ACHN (cell line): Measurements from ENCODE around the gene C19orf81.
A peak's percentile ranks its signal among the peaks of the same experiment; 100 is the strongest.

Experiments used
- DNase-seq: peaks from one replicate; pipeline ENCODE4 v3.0.0-alpha.2; 2015
- in situ Hi-C: cut with HindIII; loops from 2 replicates; pipeline ENCODE4 v1.10.0; 2017; ENCODE audit warnings: low sequenced_read_pairs, low pct_ligation_motif_present, low pct_unique_long_range_greater_than_20kb

The C19orf81 gene

DNA sequence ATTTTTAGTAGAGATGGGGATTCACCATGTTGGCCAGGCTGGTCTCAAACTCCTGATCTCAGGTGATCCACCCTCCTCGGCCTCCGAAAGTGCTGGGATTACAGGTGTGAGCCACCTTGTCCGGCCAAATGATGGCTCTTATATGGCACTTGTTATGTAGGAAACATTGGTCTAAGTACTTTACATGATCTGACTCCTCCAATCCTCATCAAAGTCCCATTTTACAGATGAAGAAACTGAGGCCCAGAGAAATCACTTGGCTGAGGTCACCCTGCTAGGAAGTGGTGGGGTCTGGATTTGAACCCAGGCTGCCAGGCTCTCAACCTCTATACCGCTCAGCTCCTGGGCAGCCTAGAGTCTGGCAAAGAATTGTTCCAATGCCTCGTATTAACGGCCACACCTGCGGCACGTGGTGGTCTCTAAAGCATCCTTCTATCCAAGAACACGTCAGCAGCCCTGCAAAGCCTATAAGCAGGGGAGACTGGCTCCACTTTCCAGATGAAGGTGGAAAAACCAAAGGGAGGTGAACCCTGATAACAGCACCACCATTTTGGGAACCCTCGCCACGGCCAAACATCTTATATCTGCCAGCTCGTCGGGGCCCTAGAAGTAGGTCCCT, 52.2 kb downstream of the C19orf81 start:
- in situ Hi-C loops = no loop called here
- DNase-seq = no peak

DNA sequence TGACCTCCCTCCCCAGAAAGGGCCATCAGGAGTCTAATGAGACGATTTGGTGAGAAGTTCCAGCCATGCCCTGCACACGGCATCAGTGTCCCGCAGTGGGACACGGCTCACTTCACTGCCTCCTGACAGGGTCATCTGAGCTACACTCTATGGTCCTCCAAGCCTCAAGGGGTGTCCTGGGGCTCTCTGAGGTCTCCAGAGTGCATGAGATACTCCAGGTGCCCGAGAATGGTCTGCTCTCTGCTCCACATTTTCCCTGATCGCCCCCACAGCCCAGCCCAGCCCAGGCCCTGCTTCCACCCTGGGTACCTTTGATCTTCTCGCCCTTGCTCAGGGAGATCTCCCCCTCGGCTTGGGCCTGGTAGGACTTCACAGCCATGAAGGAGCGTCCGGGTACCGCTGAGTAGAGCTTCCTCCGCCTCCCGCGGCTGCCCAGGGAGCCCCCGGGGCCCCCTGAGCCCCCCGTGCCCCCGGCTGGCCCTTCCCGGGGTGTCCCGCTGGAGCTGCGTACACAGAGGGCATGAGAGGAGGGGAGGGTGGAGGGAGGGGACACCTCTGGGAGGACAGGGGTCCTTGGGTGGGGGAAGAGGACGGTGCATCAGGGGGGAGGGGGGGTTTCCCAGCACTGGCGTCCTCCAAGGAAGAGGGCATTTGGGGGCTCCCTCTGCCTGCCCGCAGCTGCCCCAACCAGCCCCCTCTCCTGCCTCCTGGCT, 53.1 kb downstream of the C19orf81 start:
- no peak for DNase-seq
- in situ Hi-C loops = no loop called here

DNA sequence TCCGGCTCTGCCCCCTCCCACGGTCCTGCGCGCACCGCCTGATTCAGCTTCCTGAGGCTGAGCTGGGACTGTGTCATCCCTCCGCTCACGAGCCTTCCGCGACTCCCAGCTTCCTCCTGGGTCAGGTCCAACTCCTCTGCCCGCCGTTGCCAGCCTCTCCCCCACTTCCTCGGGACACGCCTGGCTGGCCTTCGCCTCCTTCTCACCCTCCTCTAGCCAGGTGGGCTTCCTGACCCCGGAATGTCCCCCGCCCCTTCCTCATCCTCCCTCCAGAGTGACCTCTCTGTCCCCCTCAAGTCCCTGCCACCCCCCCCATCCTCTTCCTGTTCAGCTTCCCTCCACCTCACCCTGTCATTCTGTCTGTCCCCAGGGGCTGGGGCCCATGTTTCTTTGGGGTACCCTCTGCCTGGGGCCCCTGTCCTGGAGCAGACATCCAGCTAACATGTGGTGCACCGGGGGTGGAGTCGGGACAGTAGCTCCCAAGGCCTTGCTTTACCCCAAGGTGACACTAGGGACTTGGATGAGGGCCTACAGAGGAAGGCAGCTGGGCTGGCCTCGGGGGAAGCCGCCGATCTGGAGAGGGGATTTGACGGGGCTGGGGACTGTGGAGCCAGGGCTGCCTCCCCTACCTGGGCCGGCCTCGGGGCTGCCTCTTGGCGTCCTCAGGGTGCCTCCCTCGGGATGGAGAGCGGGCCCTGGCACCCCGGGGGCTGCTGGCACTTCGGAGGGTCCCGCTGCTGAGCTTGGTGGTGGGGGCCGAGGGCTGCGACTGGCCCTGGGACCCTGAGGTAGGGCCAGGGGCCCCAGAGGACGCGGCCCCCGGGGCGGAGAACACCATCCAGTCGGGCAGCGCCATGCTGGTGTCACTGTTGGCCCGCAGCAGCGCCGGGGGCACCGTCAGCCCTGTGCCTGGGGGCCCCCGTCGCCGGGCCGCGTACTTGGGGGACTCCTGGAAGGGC, 53.9 kb downstream of the C19orf81 start:
- in situ Hi-C loops = no loop called here
- peak; percentile 59 for DNase-seq

DNA sequence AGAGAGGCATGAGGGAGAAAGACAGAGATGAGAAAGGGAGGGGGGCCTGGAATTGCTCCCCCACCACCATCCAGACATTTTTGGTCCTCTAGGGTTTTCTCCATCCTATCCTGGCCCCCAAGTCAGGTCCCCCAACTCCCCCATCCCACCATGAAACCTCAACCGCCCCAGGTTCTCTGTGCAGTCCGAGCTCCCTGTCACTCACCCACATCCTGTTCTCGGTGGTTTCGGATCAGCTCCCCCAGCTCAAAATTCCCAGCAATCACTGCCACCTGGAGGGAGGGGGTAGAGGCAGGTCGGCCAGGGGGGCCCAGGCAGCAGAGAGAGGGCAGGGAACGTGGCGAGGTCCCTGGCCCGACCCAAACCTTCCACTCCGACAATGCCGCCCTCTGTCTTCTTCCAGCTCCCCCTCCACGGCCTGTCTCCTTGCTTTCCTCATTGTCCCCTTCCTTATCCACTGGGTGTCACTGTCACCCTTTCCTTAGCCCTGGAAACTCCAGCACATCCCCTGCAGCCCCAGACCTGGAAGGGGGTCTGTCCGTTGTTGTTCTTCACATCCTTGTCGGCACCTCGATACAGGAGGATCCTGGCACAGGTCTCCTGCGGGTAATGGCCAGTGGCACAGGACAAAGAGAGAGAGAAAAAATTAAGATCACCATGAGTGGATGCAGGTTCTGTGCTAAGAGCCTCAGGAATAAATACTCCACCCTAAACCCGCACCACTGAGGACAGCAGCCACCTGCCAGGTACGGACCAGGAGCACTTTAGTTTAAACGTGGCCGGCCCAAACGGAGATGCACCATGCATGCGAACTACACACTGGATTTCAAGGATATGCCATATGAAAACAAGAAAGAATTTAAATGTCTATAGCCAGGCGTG, 54.9 kb downstream of the C19orf81 start:
- DNase-seq = no peak
- in situ Hi-C loops = no loop called here

DNA sequence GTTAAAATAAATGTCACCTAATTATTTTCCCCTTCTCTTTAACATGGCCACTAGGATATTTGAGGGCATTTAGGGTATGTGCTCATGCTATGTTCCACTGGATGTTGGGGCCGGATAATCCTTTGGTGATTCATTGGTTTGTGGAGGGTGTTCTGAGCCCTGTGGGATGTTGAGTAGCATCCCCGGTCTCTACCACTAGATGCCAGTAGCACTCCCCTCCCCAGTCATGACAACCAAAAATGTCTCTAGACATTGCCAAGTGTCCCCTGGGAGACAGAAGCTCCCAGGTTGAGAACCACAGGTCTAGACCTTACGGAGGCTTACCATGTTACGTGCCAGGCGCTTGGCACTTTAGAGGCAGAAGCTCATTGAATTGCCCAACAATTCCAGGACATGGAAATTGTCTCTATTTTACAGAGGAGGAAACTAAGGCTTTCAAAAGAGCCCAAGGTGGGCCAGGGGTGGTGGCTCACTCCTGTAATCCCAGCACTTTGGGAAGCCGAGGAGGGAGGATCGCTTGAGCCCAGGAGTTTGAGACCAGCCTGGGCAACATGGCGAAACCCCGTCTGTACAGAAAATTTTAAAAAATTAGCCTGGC, 56.3 kb downstream of the C19orf81 start:
- in situ Hi-C loops = no loop called here

DNA sequence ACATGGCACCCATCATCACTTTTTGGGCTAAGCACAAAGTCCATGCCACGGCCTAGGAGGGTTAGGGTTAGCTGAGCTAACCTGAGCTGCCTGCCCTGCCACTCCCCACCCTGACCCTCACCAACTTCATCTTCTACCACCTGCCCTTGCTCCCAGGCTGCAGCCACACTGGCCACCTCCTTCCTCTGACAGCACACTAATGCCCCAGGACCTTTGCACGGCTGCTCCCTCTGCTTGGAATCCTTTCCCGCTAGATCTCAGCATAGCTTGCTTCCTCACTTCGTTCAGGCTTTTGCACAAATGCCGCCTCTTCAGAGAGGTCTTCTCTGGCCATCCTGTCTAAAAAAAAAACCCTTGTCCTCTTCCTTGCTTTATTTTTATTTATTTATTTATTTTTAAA, 57.1 kb downstream of the C19orf81 start:
- in situ Hi-C loops = no loop called here
- no peak for DNase-seq

More for the DNA sequence above, 56.3 kb downstream of the C19orf81 start:
- peak; percentile 68 for DNase-seq

DNA sequence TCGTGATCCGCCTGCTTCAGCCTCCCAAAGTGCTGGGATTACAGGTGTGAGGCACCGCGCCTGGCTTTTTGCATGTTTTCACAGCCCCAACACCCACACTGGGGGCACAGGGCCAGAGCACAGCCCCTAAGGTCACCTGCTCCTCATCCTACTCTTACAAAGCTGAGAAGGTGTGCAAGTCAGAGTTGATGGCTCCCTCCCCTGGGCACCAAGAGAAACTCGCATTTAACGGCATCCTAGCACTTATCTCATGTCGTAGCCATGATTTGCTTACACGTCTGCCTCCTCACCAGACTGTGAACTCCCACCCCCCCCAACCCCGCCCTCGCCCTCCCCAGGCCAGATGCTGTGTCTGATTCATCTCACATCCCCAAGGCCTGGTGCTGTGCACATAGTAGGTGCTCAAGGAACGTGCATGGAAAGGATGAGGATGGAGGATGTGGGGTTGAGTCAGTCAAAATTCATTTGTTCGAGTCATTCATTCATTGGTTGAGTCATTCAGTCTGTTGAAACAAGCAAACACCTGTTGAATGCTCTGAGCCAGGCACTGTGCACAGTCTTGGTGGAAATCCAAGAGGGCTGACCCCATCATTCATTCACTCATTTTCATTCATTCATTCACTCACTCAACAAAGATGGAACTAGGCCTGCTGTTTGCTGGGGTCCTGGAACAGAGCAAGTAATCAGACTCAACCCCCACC, 59.1 kb downstream of the C19orf81 start:
- DNase-seq = no peak
- in situ Hi-C loops = no loop called here
